MG63 (cell line): ENCODE data around the gene MARK2. TPM values are rescaled to one million over a fixed set of nuclear protein-coding genes. Genes with fewer than 3 reads are reported as not detected.

ENCODE experiments used
- DNase-seq: peaks from one replicate; pipeline ENCODE4 v3.0.0-alpha.2; 2020
- H3K27me3 ChIP-seq: fragments of 250-450 bp; sonication (Bioruptor Pico); 2 replicates; pipeline ENCODE4 v1.5.1; 2020; ENCODE audit warnings: mild to moderate bottlenecking, moderate library complexity
- H3K36me3 ChIP-seq: fragments of 250-450 bp; sonication (Bioruptor Pico); 2 replicates; pipeline ENCODE4 v1.5.1; 2020; ENCODE audit warnings: mild to moderate bottlenecking, moderate library complexity
- H3K4me3 ChIP-seq: fragments of 250-450 bp; sonication (Bioruptor Pico); 2 replicates; pipeline ENCODE4 v1.5.1; 2020; ENCODE audit warnings: mild to moderate bottlenecking, moderate library complexity
- H3K9me3 ChIP-seq: fragments of 250-450 bp; sonication (Bioruptor Pico); 2 replicates; pipeline ENCODE4 v1.5.1; 2020; ENCODE audit warnings: mild to moderate bottlenecking, moderate library complexity
- total RNA-seq: library from RNA; depleted of rRNA; stranded (reverse); fragments of >200 nt; shearing (Covaris generic); gene quantifications from 2 replicates; pipeline ENCODE4 v1.2.3, GENCODE V29; 2014; ENCODE audit warnings: low replicate concordance

MARK2 gene
- total RNA-seq, 1 experiment from 2014 or later = 10.1 TPM

GRCh38 chr11:63817758-63818498 lies 21.0 kb upstream of the MARK2 start:
- Histone ChIP-seq H3K9me3 (no peaks in the 10 kb centered on the region), H3K36me3 (peaks cover 68% of the 10 kb centered on the region), H3K27me3 (no peaks in the 10 kb centered on the region), H3K4me3 (no peak overlapping the region)
- DNase-seq = no peak

DNA sequence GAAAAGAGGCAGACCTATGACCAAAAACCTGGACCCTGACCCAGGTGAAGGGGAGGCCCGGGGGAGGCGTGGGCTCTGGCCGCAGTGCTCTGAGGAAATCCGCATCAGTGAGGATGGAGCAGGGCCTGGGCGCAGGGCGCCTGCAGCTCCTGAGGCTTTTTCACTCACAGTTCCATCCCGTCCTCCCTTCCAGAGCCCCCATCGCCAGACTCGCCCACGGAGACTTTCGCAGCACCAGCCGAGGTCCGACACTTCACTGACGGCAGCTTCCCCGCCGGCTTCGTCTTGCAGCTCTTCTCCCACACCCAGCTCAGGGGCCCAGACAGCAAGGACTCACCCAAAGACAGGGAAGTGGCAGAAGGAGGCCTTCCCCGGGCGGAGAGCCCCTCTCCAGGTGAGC lies 20.3 kb upstream of the MARK2 start:
- Histone ChIP-seq H3K36me3 (peaks cover 73% of the 10 kb centered on the region), H3K9me3 (no peaks in the 10 kb centered on the region), H3K27me3 (no peaks in the 10 kb centered on the region), H3K4me3 (no peak overlapping the region)
- DNase-seq = no peak

DNA sequence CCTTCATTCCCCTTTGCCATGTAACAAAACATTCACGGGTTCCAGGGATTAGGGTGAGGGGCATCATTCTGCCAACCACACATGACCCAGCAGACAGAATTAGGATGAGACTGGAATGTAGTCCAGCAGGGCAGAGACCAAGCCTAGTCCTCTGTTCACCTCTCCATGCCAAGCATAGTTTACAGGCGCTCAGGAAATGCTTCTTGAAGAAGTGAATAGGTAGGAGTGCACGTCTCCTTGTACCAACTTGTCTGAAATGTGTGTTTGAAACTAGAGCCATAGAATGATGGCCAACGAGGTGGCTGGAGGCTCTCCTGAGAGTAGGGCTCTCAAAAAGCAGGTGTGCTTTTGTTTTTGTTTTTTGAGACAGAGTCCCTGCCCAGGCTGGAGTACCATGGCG lies 17.5 kb upstream of the MARK2 start:
- Histone ChIP-seq H3K4me3 (no peak overlapping the region), H3K27me3 (no peaks in the 10 kb centered on the region), H3K9me3 (no peaks in the 10 kb centered on the region), H3K36me3 (peaks cover 68% of the 10 kb centered on the region)
- no peak for DNase-seq

- H3K27me3 ChIP-seq = no peaks in the 10 kb centered on the region
- H3K4me3 ChIP-seq = no peak overlapping the region
- DNase-seq = no peak
- no peaks in the 10 kb centered on the region for H3K9me3 ChIP-seq
- peaks cover 31% of the 10 kb centered on the region for H3K36me3 ChIP-seq
Observed at GRCh38 chr11:63826471-63827190, 12.3 kb upstream of the MARK2 start.

- H3K27me3 ChIP-seq = no peaks in the 10 kb centered on the region
- peaks cover 12% of the 10 kb centered on the region for H3K36me3 ChIP-seq
- H3K9me3 ChIP-seq = no peaks in the 10 kb centered on the region
- H3K4me3 ChIP-seq = no peak overlapping the region
- DNase-seq = no peak
Observed at GRCh38 chr11:63829823-63830489, 9.0 kb upstream of the MARK2 start.

DNA sequence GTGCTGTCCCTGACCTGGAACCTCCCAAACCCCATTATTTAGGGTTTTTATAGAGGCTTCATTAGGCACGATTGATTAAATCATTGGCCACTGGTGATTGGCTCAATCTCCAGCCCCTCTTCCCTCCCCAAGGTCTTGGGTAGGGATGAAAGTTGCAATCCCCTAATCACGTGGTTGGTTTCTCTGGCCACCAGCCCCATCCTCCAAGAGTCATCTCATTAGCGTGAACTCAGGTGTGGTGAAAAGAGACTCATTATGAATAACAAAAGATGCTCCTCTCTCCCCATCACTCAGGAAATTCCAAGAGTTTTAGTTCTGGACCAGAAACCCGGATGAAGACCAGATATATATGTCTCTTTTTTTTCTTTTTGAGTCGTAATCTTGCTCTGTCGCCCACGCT lies 7.6 kb upstream of the MARK2 start:
- H3K4me3 ChIP-seq = no peak overlapping the region
- no peaks in the 10 kb centered on the region for H3K27me3 ChIP-seq
- no peak for DNase-seq
- no peaks in the 10 kb centered on the region for H3K9me3 ChIP-seq
- peaks cover 6% of the 10 kb centered on the region for H3K36me3 ChIP-seq

DNA sequence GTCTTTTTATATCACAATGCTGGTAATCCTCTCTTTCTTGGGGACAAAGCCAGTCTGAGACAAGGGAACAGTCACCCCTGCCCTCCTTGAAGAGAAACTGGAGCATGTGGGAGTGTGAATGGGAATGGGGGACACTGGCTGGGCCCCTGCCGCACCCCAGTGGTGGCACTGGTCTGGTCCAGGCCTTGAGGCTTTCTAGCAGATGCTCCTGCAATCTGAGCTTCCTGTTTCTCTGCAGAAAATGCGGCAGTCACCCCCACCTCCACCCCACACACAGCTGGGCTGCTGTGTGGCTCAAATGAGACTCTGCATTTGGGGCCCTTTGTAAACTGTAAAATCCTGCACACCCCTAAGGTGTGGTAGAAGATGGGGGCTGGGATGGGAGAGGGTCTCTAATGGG lies 6.6 kb upstream of the MARK2 start:
- H3K27me3 ChIP-seq = no peaks in the 10 kb centered on the region
- H3K36me3 ChIP-seq = no peaks in the 10 kb centered on the region; the same call in 1 of the 2 replicates
- no peak overlapping the region for H3K4me3 ChIP-seq
- no peaks in the 10 kb centered on the region for H3K9me3 ChIP-seq
- no peak for DNase-seq

DNA sequence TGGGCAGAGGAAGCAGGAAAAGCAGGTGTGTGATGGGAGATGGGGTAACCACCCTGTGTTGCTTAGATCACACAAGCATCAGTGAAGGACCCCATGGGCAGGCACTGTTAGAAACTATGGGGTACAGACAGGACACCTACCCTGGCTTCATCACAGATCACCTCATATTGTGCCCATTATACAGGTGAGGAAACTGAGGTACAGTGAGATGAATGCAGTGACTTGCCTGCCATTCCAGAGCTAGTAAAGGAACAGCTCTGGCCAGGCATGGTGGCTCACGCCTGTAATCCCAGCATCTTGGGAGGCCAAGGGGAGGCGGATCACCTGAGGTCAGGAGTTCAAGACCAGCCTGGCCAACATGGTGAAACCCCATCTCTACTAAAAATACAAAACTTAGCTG lies 5.9 kb upstream of the MARK2 start:
- H3K27me3 ChIP-seq = no peaks in the 10 kb centered on the region
- no peak overlapping the region for H3K4me3 ChIP-seq
- H3K36me3 ChIP-seq = no peaks in the 10 kb centered on the region
- DNase-seq = no peak
- H3K9me3 ChIP-seq = no peaks in the 10 kb centered on the region

DNA sequence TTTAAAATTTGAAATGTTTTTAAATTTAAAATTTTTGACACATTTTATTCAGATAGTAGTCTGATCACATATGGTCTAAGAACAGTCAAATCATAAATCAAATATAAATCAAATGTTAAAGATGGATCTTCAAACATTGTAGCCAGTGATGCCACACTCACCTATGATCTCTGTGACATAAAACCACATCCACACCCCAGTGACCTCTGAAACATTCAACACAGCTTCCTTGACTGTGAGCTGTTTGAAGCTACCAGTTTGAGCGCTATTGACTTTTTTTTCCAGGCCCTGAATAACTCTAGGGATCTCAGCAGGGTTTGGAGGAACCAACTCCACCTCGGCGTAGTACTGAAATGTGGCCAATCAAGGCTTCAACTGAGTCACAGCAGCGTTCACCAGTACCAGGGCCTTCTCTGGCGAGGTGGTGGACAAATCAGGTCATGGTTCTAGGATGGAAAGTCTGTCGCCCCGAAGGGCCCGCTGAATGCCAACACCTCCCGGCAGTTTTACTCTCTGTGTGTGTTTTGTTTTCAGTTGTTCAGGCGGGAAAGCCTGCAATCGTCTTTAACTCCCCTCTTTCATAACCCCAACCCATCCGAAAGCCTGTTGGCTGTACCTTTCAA lies 4.3 kb upstream of the MARK2 start:
- no peaks in the 10 kb centered on the region for H3K27me3 ChIP-seq
- no peaks in the 10 kb centered on the region for H3K9me3 ChIP-seq
- no peaks in the 10 kb centered on the region for H3K36me3 ChIP-seq
- DNase-seq = no peak
- H3K4me3 ChIP-seq = no peak overlapping the region

DNA sequence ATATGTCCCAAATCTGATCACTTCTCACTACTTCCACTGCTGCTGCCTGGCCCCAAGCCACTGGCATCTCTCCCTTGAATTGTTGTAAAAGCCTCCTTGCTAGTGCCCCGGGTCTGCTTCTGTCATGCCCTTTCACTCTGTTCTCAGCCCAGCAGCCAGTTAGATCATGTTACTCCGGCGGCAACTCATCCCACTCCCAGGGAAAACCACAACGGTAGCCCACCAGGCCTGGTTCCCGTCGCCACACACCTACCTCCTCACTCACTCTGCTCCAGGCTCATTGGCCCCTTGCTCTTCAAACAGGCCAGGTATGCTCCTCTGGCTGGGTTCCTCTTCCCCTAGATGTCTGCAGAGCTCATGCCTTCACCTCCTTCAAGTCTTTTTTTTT lies 3.8 kb upstream of the MARK2 start:
- H3K27me3 ChIP-seq = no peaks in the 10 kb centered on the region
- H3K4me3 ChIP-seq = no peak overlapping the region
- H3K36me3 ChIP-seq = no peaks in the 10 kb centered on the region
- no peaks in the 10 kb centered on the region for H3K9me3 ChIP-seq
- DNase-seq = no peak

DNA sequence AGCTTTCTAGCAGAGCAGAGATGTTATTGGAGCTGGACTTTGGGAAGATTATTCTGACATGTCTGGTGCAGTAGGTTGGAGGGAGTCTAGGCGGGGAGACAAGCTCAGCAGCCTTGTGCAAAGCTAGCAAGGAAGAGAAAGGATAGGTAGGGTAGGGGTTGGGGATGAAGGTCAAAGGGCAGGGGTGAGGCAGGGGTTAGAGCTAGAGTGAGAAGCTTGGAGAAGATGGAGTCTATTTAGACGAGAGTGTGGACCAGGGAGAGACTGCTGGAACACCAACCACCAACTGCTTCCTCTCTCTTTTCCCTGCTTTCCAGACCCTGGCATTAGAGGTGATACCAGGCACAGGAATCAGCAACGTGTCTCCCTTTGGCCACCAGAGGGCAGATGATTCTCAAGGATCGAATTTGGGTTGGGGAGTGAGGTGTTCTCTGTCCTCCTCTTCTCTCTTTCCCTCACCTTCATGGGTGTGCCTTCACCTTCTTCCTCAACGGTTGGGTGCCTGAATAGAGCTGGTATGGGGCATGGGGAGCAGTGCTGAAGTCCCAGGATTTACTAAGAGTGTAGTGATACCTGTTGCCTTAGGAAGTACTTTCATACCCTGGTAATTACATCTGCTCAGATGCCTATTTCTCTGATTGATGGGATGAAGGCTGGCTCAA lies 1.8 kb upstream of the MARK2 start:
- peak; percentile 57 for DNase-seq
- no peak overlapping the region for H3K4me3 ChIP-seq

DNA sequence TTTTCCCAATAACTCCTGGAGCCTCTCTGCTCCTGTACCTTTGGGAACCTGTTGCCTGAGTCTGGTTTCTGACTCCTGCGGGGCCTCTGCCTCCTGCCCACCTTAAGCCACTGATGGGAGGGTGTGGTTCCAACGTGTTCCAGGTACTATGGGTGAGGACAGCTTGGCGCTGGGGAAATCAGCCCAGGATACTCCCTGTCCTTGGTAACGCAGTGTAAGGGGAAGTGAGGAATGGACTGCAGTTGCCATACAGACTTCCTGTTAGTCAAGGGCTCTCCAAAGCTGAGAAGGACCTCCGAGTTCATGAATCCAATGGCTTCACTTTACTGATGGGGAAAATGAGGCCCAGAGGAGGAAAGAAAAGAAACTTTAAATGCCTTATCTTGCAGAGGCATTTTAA lies 1.2 kb upstream of the MARK2 start:
- H3K27me3 ChIP-seq = no peaks in the 10 kb centered on the region
- no peak for DNase-seq
- peaks cover 8% of the 10 kb centered on the region; the same call in 1 of the 2 replicates for H3K36me3 ChIP-seq
- no peak overlapping the region for H3K4me3 ChIP-seq
- no peaks in the 10 kb centered on the region for H3K9me3 ChIP-seq

More for the DNA sequence above, 1.8 kb upstream of the MARK2 start:
- Histone ChIP-seq H3K36me3 (0 out of 2 replicates have a peak, but pooled peaks cover 3% of the 10 kb centered on the region), H3K27me3 (no peaks in the 10 kb centered on the region), H3K9me3 (no peaks in the 10 kb centered on the region)

- H3K27me3 ChIP-seq = no peaks in the 10 kb centered on the region
- H3K36me3 ChIP-seq = peaks cover 10% of the 10 kb centered on the region
- no peaks in the 10 kb centered on the region for H3K9me3 ChIP-seq
- no peak for DNase-seq
- H3K4me3 ChIP-seq = peak overlapping the region; percentile 26
Observed at GRCh38 chr11:63838150-63838677, 696 bp upstream of the MARK2 start.

GRCh38 chr11:63839508-63840355 lies 822 bp downstream of the MARK2 start:
- H3K36me3 ChIP-seq = peaks cover 13% of the 10 kb centered on the region
- H3K4me3 ChIP-seq = peak overlapping the region; percentile 92
- H3K9me3 ChIP-seq = no peaks in the 10 kb centered on the region
- H3K27me3 ChIP-seq = no peaks in the 10 kb centered on the region
- DNase-seq = peak; percentile 25

DNA sequence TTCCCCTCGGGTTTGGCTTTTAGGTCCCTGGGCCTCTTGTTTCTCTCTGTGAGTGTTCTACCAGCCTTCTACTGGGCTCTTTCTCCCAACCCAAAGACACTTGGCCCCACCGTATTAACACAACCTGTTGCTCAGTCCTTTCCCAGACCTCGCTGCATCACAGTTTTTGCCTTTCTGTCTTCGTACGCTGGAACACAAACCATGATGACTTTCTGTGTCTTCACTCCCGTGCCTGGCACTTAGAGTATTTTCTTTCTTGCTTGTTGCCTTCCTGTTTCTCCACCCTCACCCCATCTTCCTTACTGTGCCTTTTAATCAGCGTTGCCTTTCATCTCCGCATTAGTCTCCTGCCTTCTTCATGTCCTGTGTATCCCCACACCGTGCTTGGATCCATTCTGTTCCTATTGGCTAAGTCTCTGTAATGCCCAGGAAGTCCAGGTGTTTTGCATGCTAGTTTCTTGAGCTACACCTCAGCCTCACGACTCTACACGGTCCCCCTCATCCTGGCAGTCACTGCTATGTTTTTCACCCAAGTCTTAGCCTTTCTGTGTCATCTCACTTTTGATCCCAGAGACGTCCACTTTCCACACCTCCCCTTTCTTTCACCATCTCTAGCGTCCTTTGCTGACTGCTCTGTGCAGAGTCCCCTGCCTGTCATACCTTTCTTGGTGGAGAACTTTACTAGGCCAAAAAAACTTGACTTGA lies 1.6 kb downstream of the MARK2 start:
- Histone ChIP-seq H3K36me3 (peaks cover 13% of the 10 kb centered on the region), H3K9me3 (no peaks in the 10 kb centered on the region), H3K4me3 (peak overlapping the region; percentile 92), H3K27me3 (no peaks in the 10 kb centered on the region)
- DNase-seq = no peak
